ENCODE results near the gene LCOR. TPM values are rescaled to one million over a fixed set of nuclear protein-coding genes. Genes with fewer than 3 reads are reported as not detected.

The LCOR gene
- total RNA-seq (10 to 100 TPM in 8 of 9 donors, 1 to 10 TPM in 1; 9.6 to 31.4 (median 21.2) TPM), polyA plus RNA-seq (1 to 10 TPM; 4.3 to 4.7 TPM)
- long read RNA-seq, donor 1, full-length matches to known transcripts, result 2 of 10 reads
- long read RNA-seq, donor 1, partial matches to known transcripts, result 1 of 10 reads
- long read RNA-seq, donor 1, other reads (novel, unspliced or antisense), result 7 of 10 reads
- long read RNA-seq, donor 2, full-length matches to known transcripts, result 10 of 22 reads
- long read RNA-seq, donor 2, partial matches to known transcripts, result 3 of 22 reads
- long read RNA-seq, donor 2, other reads (novel, unspliced or antisense), result 9 of 22 reads
- long read RNA-seq, donor 3, full-length matches to known transcripts, result 2 of 15 reads
- long read RNA-seq, donor 3, partial matches to known transcripts, result 2 of 15 reads
- long read RNA-seq, donor 3, other reads (novel, unspliced or antisense), result 11 of 15 reads

DNA sequence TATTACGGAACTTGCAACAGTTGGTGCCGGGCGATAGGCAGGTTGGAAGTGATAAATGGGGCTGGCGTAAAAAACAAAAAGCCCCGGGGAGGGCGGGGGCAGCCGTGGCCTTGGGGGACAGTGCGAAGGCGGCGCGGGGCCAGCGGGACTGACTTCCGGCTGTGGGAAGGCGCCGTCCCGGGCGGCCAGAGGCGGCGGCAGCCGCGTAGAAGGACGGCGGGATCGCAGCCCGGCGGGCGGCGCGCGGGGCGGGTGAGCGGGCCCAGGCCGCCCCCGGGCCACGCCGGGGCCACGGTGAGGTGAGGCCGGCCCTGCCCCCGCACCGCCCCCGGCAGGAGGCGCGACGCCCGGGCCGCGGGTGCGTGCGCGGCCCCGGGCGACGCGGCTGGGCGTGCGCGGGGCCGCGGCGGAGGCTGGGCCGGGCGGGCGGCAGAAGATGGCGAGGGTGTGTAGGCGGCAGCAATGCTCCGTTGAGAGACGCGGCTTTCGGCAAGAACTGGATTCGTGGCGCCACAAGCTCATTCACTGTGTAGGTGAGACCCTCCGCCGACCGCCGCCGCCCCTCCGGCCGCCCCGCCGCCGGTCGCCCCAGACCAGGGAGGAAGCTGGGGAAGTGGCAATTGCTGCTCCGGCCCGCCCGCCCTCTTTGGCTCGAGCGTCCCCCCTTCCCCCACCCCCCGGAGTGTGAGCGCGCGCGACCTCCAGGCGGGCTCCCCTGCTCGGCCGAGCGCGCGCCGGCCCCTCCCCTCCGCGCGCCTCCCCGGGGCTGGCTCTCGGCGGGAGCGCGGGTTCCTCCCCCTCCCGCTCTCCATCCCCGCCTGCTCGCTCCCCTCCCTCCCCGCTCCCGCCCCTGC, at the start of gene LCOR:
LCOR (plus strand) TSS at position 432 of the 854 bp plus-strand sequence. CDS start 116,760 bp downstream, outside the sequence.
- Histone ChIP-seq H3K4me3 (peak within 1 kb of the TSS; percentile 84 to 98 (median 90)), H3K27ac (peak within 1 kb of the TSS; percentile 91 to 99 (median 96)), H3K4me1 (peaks cover 0 to 53% (median 38%) of the 10 kb centered on the region in 12 donors), H3K9me3 (no peaks in the 10 kb centered on the region), H3K36me3 (no peaks in the 10 kb centered on the region), H3K27me3 (no peaks in the 10 kb centered on the region)
- TF ChIP-seq, protein P1, sequence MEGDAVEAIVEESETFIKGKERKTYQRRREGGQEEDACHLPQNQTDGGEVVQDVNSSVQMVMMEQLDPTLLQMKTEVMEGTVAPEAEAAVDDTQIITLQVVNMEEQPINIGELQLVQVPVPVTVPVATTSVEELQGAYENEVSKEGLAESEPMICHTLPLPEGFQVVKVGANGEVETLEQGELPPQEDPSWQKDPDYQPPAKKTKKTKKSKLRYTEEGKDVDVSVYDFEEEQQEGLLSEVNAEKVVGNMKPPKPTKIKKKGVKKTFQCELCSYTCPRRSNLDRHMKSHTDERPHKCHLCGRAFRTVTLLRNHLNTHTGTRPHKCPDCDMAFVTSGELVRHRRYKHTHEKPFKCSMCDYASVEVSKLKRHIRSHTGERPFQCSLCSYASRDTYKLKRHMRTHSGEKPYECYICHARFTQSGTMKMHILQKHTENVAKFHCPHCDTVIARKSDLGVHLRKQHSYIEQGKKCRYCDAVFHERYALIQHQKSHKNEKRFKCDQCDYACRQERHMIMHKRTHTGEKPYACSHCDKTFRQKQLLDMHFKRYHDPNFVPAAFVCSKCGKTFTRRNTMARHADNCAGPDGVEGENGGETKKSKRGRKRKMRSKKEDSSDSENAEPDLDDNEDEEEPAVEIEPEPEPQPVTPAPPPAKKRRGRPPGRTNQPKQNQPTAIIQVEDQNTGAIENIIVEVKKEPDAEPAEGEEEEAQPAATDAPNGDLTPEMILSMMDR (IDR thresholded peaks at IDR 0.05), result peak in 2 of 12 donors; percentile 23 to 29
- TF ChIP-seq POLR2A (IDR thresholded peaks at IDR 0.05), result peak in 1 of 2 donors; percentile 78
- DNase-seq (peak; percentile 89 to 93 (median 91)), ATAC-seq (peak; percentile 83 to 94 (median 91))
- WGBS, 4 donors, result 0 to 1% (median 0%) methylated on average over 28 to 112 of the region's 112 CpGs
- intact Hi-C loops (cut with DNase I), result loop anchor here in 9 of 10 donors (2.0 to 10.0 kb wide), 14 partner anchors 67 to 460 kb away; partner anchors contain the start of genes TM9SF3 (in 4 of the 9) and ARHGAP19 (in 1 of the 9)

DNA sequence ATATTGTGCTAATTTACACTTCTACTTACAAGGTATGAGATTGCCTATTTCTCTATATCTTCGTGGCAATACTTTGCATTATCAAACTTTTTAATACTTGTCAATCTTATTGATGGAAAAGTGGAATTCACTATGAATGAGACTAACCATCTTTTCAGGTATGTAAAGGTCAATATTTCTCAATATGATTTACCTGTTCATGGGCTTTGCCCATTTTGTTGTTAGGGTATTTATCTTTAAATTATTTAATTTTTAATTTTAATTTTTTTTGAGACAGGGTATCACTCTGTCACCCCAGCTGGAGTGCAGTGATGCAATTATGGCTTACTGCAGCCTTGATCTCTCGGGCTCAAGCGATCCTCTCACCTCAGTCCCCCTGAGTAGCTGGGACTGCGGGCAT, 47.8 kb upstream of the LCOR start:
- peaks cover 0 to 15% (median 2%) of the 10 kb centered on the region in 12 donors for H3K9me3 ChIP-seq
- no peak overlapping the region for H3K27ac ChIP-seq
- no peak for TF ChIP-seq POLR2A (IDR thresholded peaks at IDR 0.05)
- TF ChIP-seq, protein P1 (IDR thresholded peaks at IDR 0.05), result no peak
- H3K27me3 ChIP-seq, result no peaks in the 10 kb centered on the region
- intact Hi-C loops (cut with DNase I), result loop anchor here in 1 of 10 donors (10.0 kb wide), 1 partner anchor 241 kb away; no protein-coding TSS in a partner anchor
- no peaks in the 10 kb centered on the region for H3K4me1 ChIP-seq
- no peak overlapping the region for H3K4me3 ChIP-seq
- ATAC-seq (no peak), DNase-seq (no peak)
- no peaks in the 10 kb centered on the region for H3K36me3 ChIP-seq
- WGBS, 4 donors, result 93 to 96% (median 94%) methylated on average over 4 of the region's 4 CpGs

DNA sequence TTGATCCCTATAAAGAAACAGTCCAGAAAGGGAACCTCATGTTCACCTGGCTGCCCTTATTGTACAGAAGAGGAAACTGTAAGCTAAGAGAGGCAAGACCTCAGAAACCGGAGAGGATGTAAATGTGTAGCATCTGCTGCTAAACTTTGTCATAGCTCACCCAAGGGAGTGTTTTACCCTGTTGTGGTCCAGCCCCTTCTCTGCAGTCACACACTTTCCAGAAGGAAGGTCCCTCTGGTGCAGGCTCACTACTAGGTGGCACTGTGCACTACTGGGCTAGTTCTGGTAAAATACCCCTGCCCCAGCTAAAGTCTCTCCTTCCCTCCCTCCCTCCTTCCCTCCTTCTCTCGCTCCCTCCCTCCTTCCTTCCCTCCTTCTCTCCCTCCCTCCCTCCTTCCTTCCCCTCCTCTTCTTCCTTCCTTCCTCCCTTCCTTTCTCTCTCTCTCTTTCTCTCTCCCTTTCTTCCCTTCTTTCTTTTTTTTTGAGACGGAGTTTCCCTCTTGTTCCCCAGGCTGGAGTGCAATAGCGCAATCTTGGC, 42.5 kb upstream of the LCOR start:
- intact Hi-C loops (cut with DNase I), result loop anchor here in 2 of 10 donors (5.0 to 10.0 kb wide), 2 partner anchors 235 to 238 kb away; no protein-coding TSS in a partner anchor
- Histone ChIP-seq H3K4me1 (no peaks in the 10 kb centered on the region), H3K27me3 (peaks cover 0 to 4% (median 0%) of the 10 kb centered on the region in 9 donors), H3K9me3 (peaks cover 0 to 6% (median under 1%) of the 10 kb centered on the region in 12 donors), H3K4me3 (no peak overlapping the region), H3K36me3 (no peaks in the 10 kb centered on the region), H3K27ac (no peak overlapping the region)
- TF ChIP-seq, protein P1 (IDR thresholded peaks at IDR 0.05), result peak in 2 of 12 donors; percentile 33 to 61
- TF ChIP-seq POLR2A (IDR thresholded peaks at IDR 0.05), result no peak
- DNase-seq (peak in 2 of 5 donors; percentile 31 to 61), ATAC-seq (no peak)
- 61 to 75% (median 72%) methylated on average over 4 of the region's 4 CpGs for WGBS, 4 donors

Measured in heart left ventricle (tissue), 16 donors.